Heart left ventricle (tissue), 16 donors: ENCODE data around the gene SH2D3C. TPM values are rescaled to one million over a fixed set of nuclear protein-coding genes. Genes with fewer than 3 reads are reported as not detected.
A peak's percentile ranks its signal among the peaks of the same experiment; 100 is the strongest.

Experiments
- ATAC-seq, 4 donors: fragments of 200-7000 bp; cut with Tn5 transposase; one replicate each; pipeline ENCODE4 v1.9.1; 2020 to 2022; ENCODE audit warnings: moderate library complexity in 4 of 4, mild to moderate bottlenecking in 3 of 4, moderate number of reproducible peaks in 1 of 4
- DNase-seq, 5 donors: peaks; one replicate each; pipeline ENCODE4 v3.0.0-alpha.2; 2020
- H3K27ac ChIP-seq, 12 donors: fragments of 200-600 bp; sonication (generic) in 4 of 12; one replicate each; pipeline versions ENCODE4 v1.5.0 to v1.8.0; 2016 to 2022; ENCODE audit warnings: mild to moderate bottlenecking in 2 of 12
- H3K27me3 ChIP-seq, 9 donors: fragments of 200-600 bp; sonication (generic) in 2 of 9; one replicate each; pipeline versions ENCODE4 v1.5.1 to v1.8.0; 2016 to 2022; ENCODE audit warnings: mild to moderate bottlenecking in 3 of 9
- H3K36me3 ChIP-seq, 9 donors: fragments of 200-600 bp; sonication (generic) in 2 of 9; one replicate each; pipeline versions ENCODE4 v1.5.0 to v1.8.0; 2018 to 2022; ENCODE audit warnings: mild to moderate bottlenecking in 2 of 9
- H3K4me1 ChIP-seq, 12 donors: fragments of 200-600 bp; sonication (generic) in 4 of 12; one replicate each; pipeline versions ENCODE4 v1.5.0 to v1.8.0; 2016 to 2022; ENCODE audit warnings: mild to moderate bottlenecking in 3 of 12
- H3K4me3 ChIP-seq, 12 donors: fragments of 200-600 bp; sonication (generic) in 4 of 12; one replicate each; pipeline versions ENCODE4 v1.5.0 to v1.8.0; 2017 to 2022; ENCODE audit warnings: mild to moderate bottlenecking in 9 of 12, moderate library complexity in 4 of 12
- H3K9me3 ChIP-seq, 12 donors: fragments of 200-600 bp; sonication (generic) in 4 of 12; one replicate each; pipeline versions ENCODE4 v1.5.0 to v1.8.0; 2016 to 2022; ENCODE audit warnings: mild to moderate bottlenecking in 1 of 12
- POLR2A ChIP-seq, 2 donors: fragments of 450-650 bp; IDR thresholded peaks; one replicate each; pipeline ENCODE4 v1.6.1; 2017; ENCODE audit warnings: antibody characterized with exemption in 2 of 2, mild to moderate bottlenecking in 2 of 2, moderate library complexity in 2 of 2
- WGBS, 4 donors: extraction: QIAGEN DNeasy Blood & Tissue Kit in 2 of 4; methylation state at CpG; one replicate each; pipeline versions ENCODE4 v1.1.5 to v1.1.7; 2013 to 2018; 5-methylcytosine and 5-hydroxymethylcytosine counted together
- intact Hi-C, 10 donors: fragments of 100-400 bp; cut with DNase I; formaldehyde crosslinking; loops; one replicate each; pipeline versions ENCODE4 v1.11.1 to v1.14.2; 2022
- polyA plus RNA-seq, 2 donors: library from polyadenylated mRNA; stranded (reverse); fragments of 200-250 nt; gene quantifications; one replicate each; pipeline ENCODE4 v1.2.3, GENCODE V29; 2013
- total RNA-seq, 9 donors: library from RNA; depleted of rRNA in 2 of 9; stranded (reverse); fragments of >200 nt in 2 of 9; fragmentation: NEBNext Ultra II Directional in 3 of 9; extraction: Animal tissue kit (Norgen Biotek cat#: 25700) in 3 of 9; gene quantifications; one replicate each; pipeline versions ENCODE4 v1.1.0 to v1.2.4, GENCODE V29; 2016 to 2023
- TF ChIP-seq, protein P1 (sequence below), 12 donors: fragments of 200-600 bp; sonication (generic) in 4 of 12; IDR thresholded peaks; one replicate each; pipeline versions ENCODE4 v1.5.0 to v1.8.0; 2018 to 2022; ENCODE audit warnings: antibody characterized with exemption in 12 of 12, mild to moderate bottlenecking in 5 of 12
- donor health status: ischemic (EF 13 %, LVEDD 7.1; RV severe dilation, severe dysfunction).
- donor health status: healthy with polysubstance abuse.
- donor health status: DM: no; HTN: yes; CAD: no.
- donor health status: DM: no; HTN: no; CAD: no.
- donor health status: ischemic (EF 25% LVEDD 6.9; RV normal size, moderate dysfunction).
- donor health status: ischemic (EF 25% LVEDD 5.7; RV mildly dilated, moderate dysfunction).
- donor health status: healthy.
- donor health status: DM: yes; HTN: yes; CAD: no.
- donor health status: ischemic (EF 35%, LVEDD 5.7; RV mildly dilated, moderate dysfunction).
- donor health status: nonischemic (EF 11% LVEDD 7.7; RV severe dilation, severe dysfunction).
- donor health status: DM: yes; HTN: yes; CAD: no.
- donor health status: PGD.
- donor health status: ischemic (EF 29% LVEDD 5.4; RV normal size, mild dysfunction).
- donor health status: nonischemic (EF 23%, LVEDD 6.1; RV moderate dilation, normal function).

Gene SH2D3C
- total and polyA plus RNA-seq, 11 donors = 13.7 to 38.9 (median 21.0) TPM

DNA sequence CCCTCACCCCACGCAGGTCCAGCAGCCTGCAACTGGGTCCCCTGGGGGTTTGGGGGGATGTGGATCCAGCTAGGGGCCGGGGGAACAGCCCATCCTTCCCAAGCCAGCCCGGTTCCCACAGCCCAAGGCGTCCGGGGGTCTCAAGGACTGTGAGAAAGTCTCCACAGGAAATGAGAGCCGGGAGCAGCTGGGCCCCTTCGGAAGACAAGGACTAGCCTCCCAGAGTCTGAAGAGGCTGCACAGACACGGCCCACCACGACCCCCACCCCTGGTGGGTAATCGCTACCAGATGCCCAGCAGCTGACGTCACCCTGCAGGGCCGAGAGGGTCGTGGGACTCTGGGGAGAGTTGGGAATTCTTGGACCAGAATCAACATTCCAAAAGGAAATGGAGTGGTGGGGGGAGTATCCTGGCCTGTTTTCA, 10.5 kb downstream of the SH2D3C start:
- peaks cover 0 to 18% (median 5%) of the 10 kb centered on the region in 9 donors for H3K36me3 ChIP-seq

DNA sequence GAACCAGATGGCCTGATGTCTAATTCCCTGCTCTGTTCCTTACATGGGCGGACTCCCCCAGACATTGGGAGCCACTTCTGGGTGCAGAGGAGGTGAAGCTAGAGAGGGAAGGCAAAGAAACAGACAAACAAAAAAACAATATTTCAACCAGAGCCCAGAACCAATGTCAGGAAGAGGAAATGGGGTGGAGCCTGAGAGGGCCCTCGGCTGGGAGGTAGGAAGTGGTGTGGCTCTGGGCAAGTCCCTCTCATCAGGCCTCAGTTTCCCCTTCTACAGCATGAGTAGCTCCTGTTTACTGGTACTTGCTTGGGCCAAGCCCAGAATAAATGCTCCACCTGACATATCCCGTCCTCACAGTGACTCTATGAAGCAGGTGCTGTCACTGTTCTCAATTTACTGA, 11.1 kb downstream of the SH2D3C start:
- ATAC-seq (no peak), DNase-seq (no peak)
- Histone ChIP-seq H3K4me3 (peak overlapping the region in 10 of 12 donors; percentile 13 to 89 (median 72)), H3K9me3 (no peaks in the 10 kb centered on the region), H3K27ac (peak overlapping the region; percentile 70 to 96 (median 84)), H3K36me3 (peaks cover 0 to 14% (median 4%) of the 10 kb centered on the region in 9 donors), H3K4me1 (peaks cover 9 to 90% (median 51%) of the 10 kb centered on the region in 12 donors), H3K27me3 (no peaks in the 10 kb centered on the region)
- WGBS, 4 donors = 54 to 62% (median 59%) methylated on average over 3 of the region's 3 CpGs
- no peak for TF ChIP-seq POLR2A (IDR thresholded peaks at IDR 0.05)
- TF ChIP-seq, protein P1, sequence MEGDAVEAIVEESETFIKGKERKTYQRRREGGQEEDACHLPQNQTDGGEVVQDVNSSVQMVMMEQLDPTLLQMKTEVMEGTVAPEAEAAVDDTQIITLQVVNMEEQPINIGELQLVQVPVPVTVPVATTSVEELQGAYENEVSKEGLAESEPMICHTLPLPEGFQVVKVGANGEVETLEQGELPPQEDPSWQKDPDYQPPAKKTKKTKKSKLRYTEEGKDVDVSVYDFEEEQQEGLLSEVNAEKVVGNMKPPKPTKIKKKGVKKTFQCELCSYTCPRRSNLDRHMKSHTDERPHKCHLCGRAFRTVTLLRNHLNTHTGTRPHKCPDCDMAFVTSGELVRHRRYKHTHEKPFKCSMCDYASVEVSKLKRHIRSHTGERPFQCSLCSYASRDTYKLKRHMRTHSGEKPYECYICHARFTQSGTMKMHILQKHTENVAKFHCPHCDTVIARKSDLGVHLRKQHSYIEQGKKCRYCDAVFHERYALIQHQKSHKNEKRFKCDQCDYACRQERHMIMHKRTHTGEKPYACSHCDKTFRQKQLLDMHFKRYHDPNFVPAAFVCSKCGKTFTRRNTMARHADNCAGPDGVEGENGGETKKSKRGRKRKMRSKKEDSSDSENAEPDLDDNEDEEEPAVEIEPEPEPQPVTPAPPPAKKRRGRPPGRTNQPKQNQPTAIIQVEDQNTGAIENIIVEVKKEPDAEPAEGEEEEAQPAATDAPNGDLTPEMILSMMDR (IDR thresholded peaks at IDR 0.05) = no peak
- intact Hi-C loops = loop anchor here in 2 of 10 donors (2.0 to 10.0 kb wide), 2 partner anchors 15 to 87 kb away; partner anchors contain the start of gene ENG (in 1 of the 2)

More for the DNA sequence above, 10.5 kb downstream of the SH2D3C start:
- Histone ChIP-seq H3K4me3 (peak overlapping the region in 11 of 12 donors; percentile 12 to 89 (median 69)), H3K27me3 (no peaks in the 10 kb centered on the region), H3K9me3 (no peaks in the 10 kb centered on the region), H3K27ac (peak overlapping the region; percentile 70 to 96 (median 84)), H3K4me1 (peaks cover 5 to 85% (median 46%) of the 10 kb centered on the region in 12 donors)
- WGBS, 4 donors = 32 to 47% (median 36%) methylated on average over 5 to 13 of the region's 13 CpGs
- TF ChIP-seq POLR2A (IDR thresholded peaks at IDR 0.05) = no peak
- TF ChIP-seq, protein P1 (IDR thresholded peaks at IDR 0.05) = no peak
- no peak for ATAC-seq
- peak; percentile 56 to 78 (median 64) for DNase-seq
- intact Hi-C loops = loop anchor here in 2 of 10 donors (2.0 to 10.0 kb wide), 2 partner anchors 15 to 87 kb away; partner anchors contain the start of gene ENG (in 1 of the 2)

DNA sequence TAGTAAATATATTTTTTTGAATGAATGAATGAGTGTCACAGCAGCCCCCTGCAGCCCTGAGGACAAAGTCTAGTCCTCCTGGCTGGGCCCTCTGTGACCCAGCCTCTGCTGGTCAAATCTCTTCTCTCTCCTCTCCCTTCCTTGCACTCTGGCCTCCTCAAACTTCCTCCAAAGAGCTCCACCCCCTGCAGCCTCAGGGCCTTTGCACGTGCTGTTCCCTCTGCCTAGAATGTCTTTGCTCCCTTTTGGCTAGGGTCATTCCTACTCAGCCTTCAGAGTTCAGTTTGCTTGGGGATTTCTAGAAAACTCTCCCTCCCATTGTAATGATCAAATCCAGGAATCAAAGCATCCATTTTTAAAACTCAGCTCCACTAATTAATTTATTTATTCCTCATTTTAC, 13.0 kb downstream of the SH2D3C start:
- Histone ChIP-seq H3K27ac (peak overlapping the region in 11 of 12 donors; percentile 74 to 96 (median 82)), H3K4me3 (no peak overlapping the region), H3K9me3 (no peaks in the 10 kb centered on the region), H3K4me1 (peaks cover 9 to 98% (median 50%) of the 10 kb centered on the region in 12 donors), H3K36me3 (peaks cover 0 to 20% (median 4%) of the 10 kb centered on the region in 9 donors), H3K27me3 (no peaks in the 10 kb centered on the region)
- DNase-seq (no peak), ATAC-seq (no peak)
- WGBS, 4 donors = 59 to 76% (median 64%) methylated on average over 1 of the region's 1 CpG
- intact Hi-C loops = loop anchor here in 1 of 10 donors (10.0 kb wide), 1 partner anchor 89 kb away; the partner anchor contains the start of gene ENG
- TF ChIP-seq, protein P1 (IDR thresholded peaks at IDR 0.05) = no peak
- TF ChIP-seq POLR2A (IDR thresholded peaks at IDR 0.05) = no peak

DNA sequence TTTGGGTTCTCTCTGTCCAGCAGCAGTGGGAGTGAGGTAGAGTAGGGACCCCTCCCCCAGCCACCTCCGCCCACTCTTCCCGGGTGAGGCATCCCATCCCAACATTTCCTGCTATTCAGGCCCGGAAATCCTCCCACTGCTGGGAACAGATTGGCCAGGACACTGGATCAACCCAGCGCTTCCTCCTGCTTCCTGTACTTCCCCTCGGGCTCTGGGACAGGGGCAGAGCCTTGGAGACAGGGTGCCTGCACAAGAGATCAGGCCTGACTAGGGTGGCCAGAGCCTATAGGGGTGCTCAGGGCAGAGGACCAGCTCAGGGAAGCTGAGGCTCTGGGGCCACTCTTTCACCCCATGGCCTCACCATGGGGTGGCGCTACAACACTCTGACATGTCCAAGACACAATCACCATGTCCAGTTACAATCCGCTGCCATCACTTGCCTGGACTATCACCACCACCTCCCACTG, 14.5 kb downstream of the SH2D3C start:
- peaks cover 9 to 97% (median 55%) of the 10 kb centered on the region in 12 donors for H3K4me1 ChIP-seq
- WGBS, 4 donors = 25 to 41% (median 35%) methylated on average over 7 of the region's 7 CpGs
- intact Hi-C loops = loop anchor here in 2 of 10 donors (1.0 to 10.0 kb wide), 3 partner anchors 21 to 93 kb away; partner anchors contain the start of gene ENG (in 1 of the 2)
- DNase-seq = peak; percentile 73 to 85 (median 81)
- no peak overlapping the region for H3K4me3 ChIP-seq
- peaks cover 0 to 33% (median 10%) of the 10 kb centered on the region in 9 donors for H3K36me3 ChIP-seq
- no peaks in the 10 kb centered on the region for H3K9me3 ChIP-seq
- peak; percentile 66 to 83 (median 76) for ATAC-seq
- peak overlapping the region; percentile 45 to 96 (median 88) for H3K27ac ChIP-seq
- H3K27me3 ChIP-seq = peaks cover 0 to 2% (median 0%) of the 10 kb centered on the region in 9 donors
- TF ChIP-seq, protein P1 (IDR thresholded peaks at IDR 0.05) = peak in 11 of 12 donors; percentile 37 to 63 (median 48)
- peak in 1 of 2 donors; percentile 23 for TF ChIP-seq POLR2A (IDR thresholded peaks at IDR 0.05)
